GM23338 (cell line): Measurements from ENCODE around the gene ATXN1L.

Experiments
- CREB1 ChIP-seq: fragments of 250-450 bp; sonication (Bioruptor Pico); IDR thresholded peaks from 2 replicates; pipeline ENCODE4 v1.5.0; 2020; ENCODE audit warnings: low read depth, mild to moderate bottlenecking, moderate library complexity
- CTCF ChIP-seq, 2 experiments: fragments of 200-600 bp in 1 of 2; sonication (generic) in 1 of 2; conservative IDR thresholded peaks; 2 replicates each; pipeline versions ENCODE4 v1.5.1 to v1.6.1; 2016 to 2017; ENCODE audit warnings: antibody characterized with exemption in 2 of 2, low read depth in 2 of 2, mild to moderate bottlenecking in 2 of 2, moderate library complexity in 1 of 2
- ETS1 ChIP-seq: IDR thresholded peaks from 2 replicates; pipeline ENCODE4 v1.6.1; 2016; ENCODE audit warnings: antibody characterized with exemption
- EZH2 ChIP-seq: fragments of 200-600 bp; sonication (generic); IDR thresholded peaks from one replicate; pipeline ENCODE4 v1.8.0; 2017; ENCODE audit warnings: antibody characterized with exemption, mild to moderate bottlenecking, low read depth; ENCODE audit not compliant: unreplicated experiment
- EZH2phosphoT487 ChIP-seq: fragments of 200-600 bp; sonication (generic); IDR thresholded peaks from one replicate; pipeline ENCODE4 v1.8.1; 2018; ENCODE audit warnings: antibody characterized with exemption; ENCODE audit not compliant: unreplicated experiment
- JUNB ChIP-seq: IDR thresholded peaks from one replicate; pipeline ENCODE4 v1.6.1; 2016; ENCODE audit warnings: antibody characterized with exemption; ENCODE audit not compliant: unreplicated experiment
- NANOG ChIP-seq: IDR thresholded peaks from 2 replicates; pipeline ENCODE4 v1.6.1; 2016; ENCODE audit warnings: antibody characterized with exemption, borderline replicate concordance
- POLR2AphosphoS5 ChIP-seq: IDR thresholded peaks from 2 replicates; pipeline ENCODE4 v1.6.1; 2016; ENCODE audit warnings: antibody characterized with exemption, low read depth
- REST ChIP-seq: IDR thresholded peaks from one replicate; pipeline ENCODE4 v1.6.1; 2018; ENCODE audit warnings: antibody characterized with exemption; ENCODE audit not compliant: unreplicated experiment
- STAT1 ChIP-seq: IDR thresholded peaks from one replicate; pipeline ENCODE4 v1.6.1; 2016; ENCODE audit warnings: antibody characterized with exemption; ENCODE audit not compliant: unreplicated experiment
- ZNF462 ChIP-seq: fragments of 250-450 bp; sonication (Bioruptor Pico); IDR thresholded peaks from 2 replicates; pipeline ENCODE4 v1.5.0; 2020; ENCODE audit warnings: mild to moderate bottlenecking, moderate library complexity

DNA sequence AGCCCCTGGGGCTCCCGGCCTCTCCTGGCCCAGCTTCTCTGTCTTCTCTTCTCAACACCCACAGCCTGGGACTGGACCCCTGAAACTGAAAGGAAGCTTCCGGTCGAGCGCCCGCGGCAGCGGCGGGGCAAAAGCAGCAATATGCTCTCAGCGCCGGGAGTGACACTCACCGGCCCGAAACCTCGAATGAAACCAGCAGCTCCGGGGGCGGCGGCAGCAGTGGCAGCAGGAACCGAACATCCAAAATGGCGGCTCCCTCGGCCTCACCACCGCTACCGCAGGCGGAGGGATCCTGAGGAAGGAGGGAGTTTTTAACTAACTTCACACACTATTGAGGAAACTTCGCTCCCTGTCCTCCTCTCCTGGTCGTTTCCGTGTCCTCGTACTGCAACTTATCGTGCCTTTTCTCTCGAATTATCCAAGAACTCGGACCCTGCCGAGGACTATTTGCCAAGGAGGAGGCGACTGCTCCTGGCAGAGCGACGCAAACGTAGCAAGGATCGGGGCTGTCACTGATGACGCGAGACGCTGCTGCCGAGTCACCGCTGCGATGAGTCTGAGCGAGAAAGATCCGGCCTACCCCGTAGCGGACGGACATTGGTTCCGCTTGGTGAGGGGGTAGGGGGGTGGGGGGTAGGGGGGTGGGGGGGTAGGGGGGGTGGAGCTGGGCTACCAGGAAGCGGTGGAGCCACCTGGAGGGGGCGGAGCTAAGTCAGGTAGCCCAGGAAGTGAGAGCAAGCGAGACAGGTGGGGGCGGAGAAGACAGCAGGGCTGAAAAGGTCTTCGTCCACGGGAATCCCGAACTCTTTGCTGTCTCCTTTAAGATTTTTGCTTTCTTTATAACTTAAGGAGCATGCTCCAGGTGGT, 37.0 kb upstream of the ATXN1L start, which contains the start of gene AP1G1:
- no peak for TF ChIP-seq CTCF (conservative IDR thresholded peaks at IDR 0.05; ENCODE audit: low read depth in 2 of 2)
- 0 out of 2 replicates have a peak, but pooled peaks have one; percentile 16 for TF ChIP-seq ETS1
- no peak for TF ChIP-seq EZH2phosphoT487
- peak; percentile 86 for TF ChIP-seq POLR2AphosphoS5
- TF ChIP-seq EZH2: no peak
- no peak for TF ChIP-seq REST
- peak; percentile 98 for TF ChIP-seq CREB1
- no peak for TF ChIP-seq ZNF462
- no peak for TF ChIP-seq NANOG
- TF ChIP-seq STAT1: no peak
- TF ChIP-seq JUNB: no peak
